CD8-positive, alpha-beta memory T cell (primary cell): ENCODE measurements around the gene CHRNA4. TPM values are rescaled to one million over a fixed set of nuclear protein-coding genes. Genes with fewer than 3 reads are reported as not detected.

Source experiments
- CTCF ChIA-PET: fragments of 350-600 bp; sonication (Branson Sonifier 250); formaldehyde crosslinking; loops from one replicate; lab custom pipeline; 2021; ENCODE audit warnings: antibody characterized with exemption; lab: Charles Lee
- POLR2A ChIA-PET: fragments of 350-600 bp; sonication (Branson Sonifier 250); formaldehyde crosslinking; loops from one replicate; lab custom pipeline; 2021; ENCODE audit warnings: antibody characterized with exemption; lab: Charles Lee
- DNase-seq, 5 donors: peaks; one replicate each; pipeline versions ENCODE4 v3.0.0 to v3.0.0-alpha.2; 2020 to 2022; ENCODE audit warnings: mixed read lengths in 1 of 5
- H3K27ac ChIP-seq: one replicate; pipeline ENCODE4 v1.7.0; 2013; ENCODE audit warnings: low read depth, mild to moderate bottlenecking, low read length, moderate library complexity
- H3K27me3 ChIP-seq: 2 replicates; pipeline ENCODE4 v1.7.0; 2013; ENCODE audit warnings: low read length, mild to moderate bottlenecking; ENCODE audit not compliant: insufficient read depth, poor library complexity, severe bottlenecking
- H3K36me3 ChIP-seq: 2 replicates; pipeline ENCODE4 v1.7.0; 2013; ENCODE audit warnings: mild to moderate bottlenecking, low read length, moderate library complexity; ENCODE audit not compliant: insufficient read depth
- H3K4me1 ChIP-seq: 2 replicates; pipeline ENCODE4 v1.7.0; 2013; ENCODE audit warnings: mild to moderate bottlenecking, low read length, moderate library complexity; ENCODE audit not compliant: insufficient read depth
- H3K4me3 ChIP-seq: 2 replicates; pipeline ENCODE4 v1.7.0; 2013; ENCODE audit warnings: mild to moderate bottlenecking, low read length
- H3K9me3 ChIP-seq: 2 replicates; pipeline ENCODE4 v1.7.0; 2013; ENCODE audit warnings: mild to moderate bottlenecking, low read length
- H3K27ac Mint-ChIP-seq, 8 donors: one replicate each; pipeline ENCODE4 v1.8.0; 2020 to 2021; ENCODE audit warnings: mixed read lengths in 8 of 8, mild to moderate bottlenecking in 6 of 8, inconsistent platforms in 3 of 8, moderate library complexity in 3 of 8
- H3K27me3 Mint-ChIP-seq, 2 donors: one replicate each; pipeline ENCODE4 v1.8.0; 2020 to 2021; ENCODE audit warnings: mixed read lengths in 2 of 2, mild to moderate bottlenecking in 1 of 2, moderate library complexity in 1 of 2
- H3K36me3 Mint-ChIP-seq, 3 donors: one replicate each; pipeline ENCODE4 v1.8.0; 2020 to 2021; ENCODE audit warnings: mixed read lengths in 3 of 3, inconsistent platforms in 1 of 3, mild to moderate bottlenecking in 1 of 3
- H3K4me1 Mint-ChIP-seq, 3 donors: one replicate each; pipeline ENCODE4 v1.8.0; 2020 to 2021; ENCODE audit warnings: mixed read lengths in 3 of 3, inconsistent platforms in 1 of 3, mild to moderate bottlenecking in 1 of 3
- H3K4me3 Mint-ChIP-seq, 7 donors: one replicate each; pipeline ENCODE4 v1.8.0; 2020 to 2021; ENCODE audit warnings: mixed read lengths in 7 of 7, mild to moderate bottlenecking in 6 of 7, moderate library complexity in 4 of 7, inconsistent platforms in 2 of 7
- H3K9me3 Mint-ChIP-seq, 5 donors: one replicate each; pipeline ENCODE4 v1.8.0; 2020 to 2022; ENCODE audit warnings: mixed read lengths in 5 of 5, mild to moderate bottlenecking in 3 of 5, moderate library complexity in 2 of 5, inconsistent platforms in 1 of 5
- polyA plus RNA-seq: library from polyadenylated mRNA; unstranded; fragments of 300-500 nt; fragmentation: Illumina TruSeq; gene quantifications from one replicate; pipeline ENCODE4 v1.2.3, GENCODE V29; 2021
- total RNA-seq, 2 experiments: library from RNA; stranded (reverse); gene quantifications; one replicate each; pipeline ENCODE4 v1.2.3, GENCODE V29; 2021

The CHRNA4 gene
- total and polyA plus RNA-seq, 3 experiments from 2014 or later = not detected

- no peaks in the 10 kb centered on the region for H3K9me3 Mint-ChIP-seq
- DNase-seq = no peak
- CTCF ChIA-PET = no interaction called here
Measured at GRCh38 chr20:63351811-63352591, 9.1 kb downstream of the CHRNA4 start.

DNA sequence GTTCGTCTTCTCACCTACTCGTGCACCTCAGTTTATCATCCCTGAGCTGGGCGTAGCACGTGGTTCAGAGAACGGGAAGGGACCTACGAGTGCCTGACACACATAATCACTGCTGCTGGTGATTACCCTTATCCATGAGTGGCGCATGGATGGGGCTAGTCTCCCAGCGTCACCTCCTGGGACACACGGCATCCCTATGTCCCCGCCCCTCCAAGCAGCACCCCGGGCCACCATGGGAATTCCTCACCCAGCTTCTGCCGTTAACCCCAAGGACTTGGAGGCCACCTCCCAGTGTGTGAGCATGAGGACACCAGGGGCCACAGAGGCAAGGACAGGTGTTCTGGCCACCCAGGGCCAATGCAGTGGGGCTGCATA, 9.8 kb downstream of the CHRNA4 start:
- peaks cover 0 to under 1% of the 10 kb centered on the region in 2 donors for H3K27me3 Mint-ChIP-seq
- no peaks in the 10 kb centered on the region for H3K4me1 ChIP-seq
- no peaks in the 10 kb centered on the region for H3K9me3 Mint-ChIP-seq
- no peak overlapping the region for H3K4me3 ChIP-seq
- H3K27me3 ChIP-seq = no peaks in the 10 kb centered on the region
- DNase-seq = no peak
- ChIA-PET CTCF (no interaction called here), POLR2A (no interaction called here)
- peak overlapping the region in 1 of 7 donors; percentile 61 for H3K4me3 Mint-ChIP-seq
- H3K36me3 ChIP-seq = no peaks in the 10 kb centered on the region
- H3K9me3 ChIP-seq = no peaks in the 10 kb centered on the region
- H3K27ac Mint-ChIP-seq = no peak overlapping the region
- no peaks in the 10 kb centered on the region for H3K4me1 Mint-ChIP-seq
- H3K27ac ChIP-seq = no peak overlapping the region
- H3K36me3 Mint-ChIP-seq = no peaks in the 10 kb centered on the region

More at GRCh38 chr20:63351811-63352591, 9.1 kb downstream of the CHRNA4 start:
- Histone ChIP-seq H3K36me3 (no peaks in the 10 kb centered on the region), H3K27ac (no peak overlapping the region), H3K27me3 (no peaks in the 10 kb centered on the region), H3K4me1 (no peaks in the 10 kb centered on the region), H3K4me3 (no peak overlapping the region), H3K9me3 (no peaks in the 10 kb centered on the region)
- no peak overlapping the region for H3K4me3 Mint-ChIP-seq
- no peak overlapping the region for H3K27ac Mint-ChIP-seq
- peaks cover 1 to 2% of the 10 kb centered on the region in 2 donors for H3K27me3 Mint-ChIP-seq
- no peaks in the 10 kb centered on the region for H3K4me1 Mint-ChIP-seq
- no peaks in the 10 kb centered on the region for H3K36me3 Mint-ChIP-seq
- POLR2A ChIA-PET = no interaction called here

- CTCF ChIA-PET = no interaction called here
- Mint-ChIP-seq H3K36me3 (no peaks in the 10 kb centered on the region), H3K9me3 (no peaks in the 10 kb centered on the region), H3K4me1 (no peaks in the 10 kb centered on the region), H3K27ac (no peak overlapping the region), H3K27me3 (no peaks in the 10 kb centered on the region), H3K4me3 (peak overlapping the region in 1 of 7 donors; percentile 61)
- Histone ChIP-seq H3K4me1 (no peaks in the 10 kb centered on the region), H3K36me3 (no peaks in the 10 kb centered on the region), H3K27me3 (no peaks in the 10 kb centered on the region), H3K27ac (no peak overlapping the region), H3K4me3 (no peak overlapping the region), H3K9me3 (no peaks in the 10 kb centered on the region)
- DNase-seq = no peak
- POLR2A ChIA-PET = no interaction called here
Measured at GRCh38 chr20:63350597-63351325, 10.4 kb downstream of the CHRNA4 start.

- CTCF ChIA-PET = no interaction called here
- no peaks in the 10 kb centered on the region for H3K36me3 Mint-ChIP-seq
- H3K27ac Mint-ChIP-seq = no peak overlapping the region
- H3K4me1 ChIP-seq = no peaks in the 10 kb centered on the region
- H3K9me3 ChIP-seq = no peaks in the 10 kb centered on the region
- no peak overlapping the region for H3K4me3 ChIP-seq
- no peaks in the 10 kb centered on the region for H3K4me1 Mint-ChIP-seq
- H3K27ac ChIP-seq = no peak overlapping the region
- POLR2A ChIA-PET = no interaction called here
- no peaks in the 10 kb centered on the region for H3K9me3 Mint-ChIP-seq
- H3K27me3 ChIP-seq = no peaks in the 10 kb centered on the region
- no peak for DNase-seq
- no peaks in the 10 kb centered on the region for H3K27me3 Mint-ChIP-seq
- H3K36me3 ChIP-seq = no peaks in the 10 kb centered on the region
- H3K4me3 Mint-ChIP-seq = no peak overlapping the region
Measured at GRCh38 chr20:63350196-63350595, 11.0 kb downstream of the CHRNA4 start.

DNA sequence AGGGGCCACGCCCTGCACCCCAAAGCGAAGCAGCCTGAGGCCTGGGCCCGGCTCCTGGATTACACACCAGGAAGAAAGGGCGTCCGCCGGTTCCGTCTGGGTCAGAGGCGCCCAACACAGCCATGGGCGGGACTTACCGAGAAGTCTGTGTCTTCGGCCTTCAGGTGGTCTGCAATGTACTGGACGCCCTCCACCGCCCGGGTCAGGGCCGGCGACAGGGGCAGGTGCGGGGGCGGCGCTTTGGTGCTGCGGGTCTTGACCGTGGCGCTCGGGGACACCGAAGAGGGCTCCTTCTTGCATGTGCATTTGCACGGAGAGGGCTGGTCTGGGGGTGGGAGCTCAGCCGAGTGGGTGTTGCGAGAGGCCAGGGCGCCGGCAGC, 11.6 kb downstream of the CHRNA4 start:
- no peaks in the 10 kb centered on the region for H3K9me3 Mint-ChIP-seq
- H3K4me1 Mint-ChIP-seq = no peaks in the 10 kb centered on the region
- H3K27ac Mint-ChIP-seq = no peak overlapping the region
- H3K4me3 ChIP-seq = no peak overlapping the region
- CTCF ChIA-PET = no interaction called here
- H3K36me3 ChIP-seq = no peaks in the 10 kb centered on the region
- H3K27me3 Mint-ChIP-seq = no peaks in the 10 kb centered on the region
- H3K27me3 ChIP-seq = no peaks in the 10 kb centered on the region
- H3K9me3 ChIP-seq = no peaks in the 10 kb centered on the region
- no peaks in the 10 kb centered on the region for H3K36me3 Mint-ChIP-seq
- H3K27ac ChIP-seq = no peak overlapping the region
- no peaks in the 10 kb centered on the region for H3K4me1 ChIP-seq
- POLR2A ChIA-PET = no interaction called here
- DNase-seq = no peak
- H3K4me3 Mint-ChIP-seq = no peak overlapping the region

DNA sequence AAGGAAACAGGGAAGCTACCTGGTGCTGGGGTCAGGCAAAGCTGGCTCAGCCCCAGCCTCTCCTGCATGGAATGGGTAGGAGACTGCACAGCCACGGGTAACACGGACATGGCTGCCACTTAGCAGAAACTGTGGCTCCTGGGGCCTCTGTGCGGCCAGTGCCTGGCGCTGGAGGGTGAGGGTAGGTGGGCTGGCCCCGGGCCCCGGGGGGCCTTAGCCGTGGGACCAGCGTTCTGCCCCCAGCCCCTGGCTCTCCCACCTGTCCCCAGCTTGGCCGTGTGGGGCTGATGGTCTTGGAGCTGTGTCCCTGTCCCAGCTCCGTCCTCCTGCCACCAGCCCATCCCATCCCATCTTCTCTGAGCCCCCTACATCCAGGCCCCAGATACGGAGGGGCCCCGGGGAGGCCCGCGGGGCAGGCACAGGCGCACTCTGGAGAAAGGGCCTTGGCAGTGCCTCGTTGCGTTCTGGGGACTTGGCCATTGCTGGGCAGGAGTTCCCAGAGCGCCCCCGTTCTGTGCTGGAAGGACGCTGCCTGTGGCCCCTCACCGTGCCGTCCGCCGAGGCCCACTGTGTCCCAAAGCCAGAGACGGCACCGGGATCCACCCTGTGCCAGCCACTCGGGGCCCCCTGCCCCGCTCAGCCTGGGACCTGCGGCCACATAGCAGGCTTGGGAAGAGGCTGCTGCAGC, 12.2 kb downstream of the CHRNA4 start:
- H3K27ac Mint-ChIP-seq = no peak overlapping the region
- no peak for DNase-seq
- H3K27me3 Mint-ChIP-seq = peaks cover 0 to 1% of the 10 kb centered on the region in 2 donors
- H3K36me3 Mint-ChIP-seq = no peaks in the 10 kb centered on the region
- ChIA-PET CTCF (no interaction called here), POLR2A (no interaction called here)
- Histone ChIP-seq H3K27ac (no peak overlapping the region), H3K4me3 (no peak overlapping the region), H3K9me3 (no peaks in the 10 kb centered on the region), H3K36me3 (no peaks in the 10 kb centered on the region), H3K4me1 (no peaks in the 10 kb centered on the region), H3K27me3 (no peaks in the 10 kb centered on the region)
- no peaks in the 10 kb centered on the region for H3K9me3 Mint-ChIP-seq
- H3K4me1 Mint-ChIP-seq = no peaks in the 10 kb centered on the region
- no peak overlapping the region for H3K4me3 Mint-ChIP-seq

DNA sequence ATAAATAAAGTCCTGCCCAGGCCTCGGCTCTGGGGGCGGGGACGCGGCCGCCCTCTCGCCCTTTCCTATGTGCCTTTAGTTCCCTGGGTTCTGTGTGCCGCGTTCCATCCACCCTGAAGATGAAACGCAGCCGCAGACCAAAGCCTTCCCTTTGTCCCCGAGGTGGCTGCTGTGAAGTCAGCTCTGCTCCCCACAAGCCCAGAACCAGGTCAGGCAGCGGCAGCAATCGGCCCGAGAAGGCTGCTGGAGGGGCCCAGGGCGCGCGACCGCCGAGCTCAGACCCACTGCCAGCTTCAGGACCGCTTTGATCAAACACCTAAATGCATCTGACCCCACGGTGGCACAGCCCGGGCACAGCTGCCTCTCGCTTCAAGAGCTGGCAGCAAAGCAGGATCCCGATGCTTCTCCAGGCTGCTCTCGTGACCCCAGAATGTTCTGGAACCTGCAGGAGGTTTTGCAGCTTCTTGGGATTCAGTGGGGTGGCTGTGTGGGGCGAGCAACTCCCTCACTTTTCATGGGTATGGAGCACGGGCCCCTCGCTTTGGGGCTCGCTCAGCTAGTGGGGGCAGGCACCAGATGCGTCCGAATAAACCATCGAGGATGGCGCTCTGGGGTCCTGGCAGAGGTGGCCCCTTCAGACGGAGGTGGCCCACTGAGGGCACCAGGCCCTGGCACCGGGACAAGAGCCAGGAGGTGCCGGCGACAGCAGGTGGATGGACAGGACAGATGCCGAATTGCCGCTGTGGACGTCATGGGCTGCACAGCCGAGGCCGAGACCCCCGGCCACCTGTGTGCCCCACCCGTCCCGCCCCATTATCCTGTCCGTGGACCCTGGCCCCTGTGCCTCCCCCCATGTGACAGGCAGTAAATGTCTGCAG, 13.0 kb downstream of the CHRNA4 start:
- Mint-ChIP-seq H3K9me3 (no peaks in the 10 kb centered on the region), H3K36me3 (no peaks in the 10 kb centered on the region), H3K27ac (no peak overlapping the region), H3K4me3 (no peak overlapping the region), H3K4me1 (no peaks in the 10 kb centered on the region), H3K27me3 (peaks cover 0 to 4% of the 10 kb centered on the region in 2 donors)
- no peaks in the 10 kb centered on the region for H3K4me1 ChIP-seq
- no peaks in the 10 kb centered on the region for H3K36me3 ChIP-seq
- no peak for DNase-seq
- CTCF ChIA-PET = no interaction called here
- H3K27me3 ChIP-seq = no peaks in the 10 kb centered on the region
- H3K27ac ChIP-seq = no peak overlapping the region
- H3K4me3 ChIP-seq = no peak overlapping the region
- POLR2A ChIA-PET = no interaction called here
- H3K9me3 ChIP-seq = no peaks in the 10 kb centered on the region
